Measurements from ENCODE around the gene SUCO. TPM values are rescaled to one million over a fixed set of nuclear protein-coding genes. Genes with fewer than 3 reads are reported as not detected.

Gene SUCO
- total and polyA plus RNA-seq, 2 donors (not counting 3 experiments of a cell fraction or from before 2014, with no cell fraction given): 5.1 to 27.2 TPM

- Histone ChIP-seq H3K27me3 (ENCODE audit: control insufficient read depth in 2 of 2, insufficient read depth in 2 of 2, low read length in 2 of 2) (no peaks in the 10 kb centered on the region), H3K27ac (ENCODE audit: insufficient read depth, low read depth, low read length) (no peak overlapping the region), H3K4me3 (replicated peaks in 1 of 3; ENCODE audit: insufficient read depth in 1 of 3, low read depth in 1 of 3, low read length in 3 of 3) (no peak overlapping the region), H2AFZ (ENCODE audit: low read depth, low read length) (no peak overlapping the region), H3K4me2 (ENCODE audit: insufficient read depth, low read length) (no peak overlapping the region), H3K9ac (replicated peaks; ENCODE audit: extremely low read depth, insufficient read depth, low read length) (no peak overlapping the region), H4K20me1 (replicated peaks; ENCODE audit: control insufficient read depth, extremely low read depth, insufficient read depth, low read length) (no peaks in the 10 kb centered on the region), H3K79me2 (ENCODE audit: control insufficient read depth, insufficient read depth, low read length) (no peaks in the 10 kb centered on the region), H3K4me1 (ENCODE audit: control insufficient read depth, extremely low read depth, insufficient read depth, low read length) (no peaks in the 10 kb centered on the region), H3K9me3 (replicated peaks; ENCODE audit: control insufficient read depth, insufficient read depth, low read length) (no peaks in the 10 kb centered on the region), H3K9me1 (replicated peaks; ENCODE audit: control insufficient read depth, extremely low read depth, insufficient read depth, low read length) (no peaks in the 10 kb centered on the region), H3K36me3 (ENCODE audit: control insufficient read depth in 2 of 2, extremely low read depth in 1 of 2, insufficient read depth in 2 of 2, low read length in 2 of 2) (peaks cover 0 to 2% of the 10 kb centered on the region in 2 experiments)
- TF ChIP-seq MAX (IDR thresholded peaks at IDR 0.05; ENCODE audit: insufficient read depth, insufficient read length): no peak
- no peak for TF ChIP-seq POLR2A (IDR thresholded peaks at IDR 0.05; ENCODE audit: low read depth, low read length)
- no peak for TF ChIP-seq EZH2 (IDR thresholded peaks at IDR 0.05; ENCODE audit: borderline replicate concordance, low read depth, low read length, severe bottlenecking)
- no peak for TF ChIP-seq FOS (IDR thresholded peaks at IDR 0.05; ENCODE audit: borderline replicate concordance, insufficient read depth, low read length)
- TF ChIP-seq GATA2 (IDR thresholded peaks at IDR 0.05; ENCODE audit: insufficient read depth, insufficient read length, low read depth, low read length): no peak
- TF ChIP-seq JUN (IDR thresholded peaks at IDR 0.05; ENCODE audit: borderline replicate concordance, insufficient read depth, insufficient read length, low read depth): no peak
- TF ChIP-seq CTCF (IDR thresholded peaks at IDR 0.05; ENCODE audit: extremely low read depth in 1 of 2, insufficient read depth in 1 of 2, low read depth in 1 of 2, low read length in 2 of 2): no peak
- TF ChIP-seq MYC (IDR thresholded peaks at IDR 0.05; ENCODE audit: low read depth, low read length): no peak
- TF ChIP-seq POLR2AphosphoS5 (IDR thresholded peaks at IDR 0.05; ENCODE audit: insufficient read depth, low read depth, low read length): no peak
- BruUV-seq (replicated peaks): no TSS peak
- intact Hi-C loops (cut with micrococcal nuclease): no loop called here
- dilution Hi-C loops (cut with MboI; ENCODE audit: extremely low pct_ligation_motif_present, low sequenced_read_pairs): no loop called here
- DNase-seq (ENCODE audit: low read depth, low spot score) (no peak), FAIRE-seq (no peak)
- CTCF ChIA-PET: no interaction called here
- POLR2A ChIA-PET: no interaction called here
Observed at GRCh38 chr1:172603816-172604215, 70.9 kb downstream of the SUCO start.
